ENCODE data around the gene TSHZ1.
A peak's percentile ranks its signal among the peaks of the same experiment; 100 is the strongest.

Gene TSHZ1

DNA sequence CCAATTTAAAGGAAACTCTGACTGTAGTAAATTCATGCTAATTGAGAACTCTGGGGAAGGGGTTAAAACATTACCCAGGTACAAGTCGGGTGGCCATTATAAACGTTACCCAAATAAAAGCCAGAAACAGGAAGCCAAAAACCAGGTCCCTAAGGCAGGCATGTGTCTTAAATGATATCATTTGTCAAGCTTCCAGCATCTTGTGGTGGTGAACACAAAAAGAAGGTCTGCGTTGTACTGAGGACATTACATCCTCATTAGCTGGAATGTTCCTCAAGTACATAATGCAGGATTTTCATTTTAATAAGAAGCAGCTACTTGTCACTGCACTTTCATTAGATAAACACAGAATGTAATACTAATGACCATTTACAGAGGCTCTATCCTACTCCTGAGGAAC lies 12.6 kb upstream of the TSHZ1 start:
- H3K4me3 ChIP-seq (ENCODE audit: low read length) = no peak overlapping the region
- no peaks in the 10 kb centered on the region for H3K9me3 ChIP-seq (ENCODE audit: low read length)
- H3K36me3 ChIP-seq (ENCODE audit: insufficient read depth, low read length) = peaks cover 10% of the 10 kb centered on the region
- H3K4me1 ChIP-seq (ENCODE audit: insufficient read depth, low read length) = no peaks in the 10 kb centered on the region
- no peak overlapping the region for H2AFZ ChIP-seq (ENCODE audit: low read depth, low read length)
- H3K27me3 ChIP-seq (ENCODE audit: insufficient read depth, low read length) = no peaks in the 10 kb centered on the region

DNA sequence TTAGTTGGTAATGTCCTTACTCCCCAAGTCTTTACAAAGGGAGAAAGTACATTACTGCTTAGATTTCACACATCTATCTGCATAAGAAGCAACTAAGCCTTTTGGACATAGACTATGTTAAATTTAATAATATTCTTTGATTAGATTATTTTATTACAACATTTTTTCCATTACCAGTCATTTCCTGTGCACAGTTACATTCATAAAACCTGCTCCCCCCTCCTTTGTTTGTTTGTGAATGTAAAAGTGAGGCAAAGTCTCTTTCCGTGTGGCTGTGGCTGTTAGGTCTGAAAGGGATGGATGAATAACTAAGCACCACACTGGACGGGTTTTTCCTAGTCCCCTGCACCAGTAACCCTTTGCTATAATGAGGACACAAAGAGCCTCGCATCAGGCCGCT lies 11.3 kb upstream of the TSHZ1 start:
- Histone ChIP-seq H3K4me3 (ENCODE audit: low read length) (no peak overlapping the region), H3K4me1 (ENCODE audit: insufficient read depth, low read length) (peaks cover 3% of the 10 kb centered on the region), H2AFZ (ENCODE audit: low read depth, low read length) (no peak overlapping the region), H3K36me3 (ENCODE audit: insufficient read depth, low read length) (peaks cover 10% of the 10 kb centered on the region), H3K27me3 (ENCODE audit: insufficient read depth, low read length) (no peaks in the 10 kb centered on the region), H3K9me3 (ENCODE audit: low read length) (no peaks in the 10 kb centered on the region)

DNA sequence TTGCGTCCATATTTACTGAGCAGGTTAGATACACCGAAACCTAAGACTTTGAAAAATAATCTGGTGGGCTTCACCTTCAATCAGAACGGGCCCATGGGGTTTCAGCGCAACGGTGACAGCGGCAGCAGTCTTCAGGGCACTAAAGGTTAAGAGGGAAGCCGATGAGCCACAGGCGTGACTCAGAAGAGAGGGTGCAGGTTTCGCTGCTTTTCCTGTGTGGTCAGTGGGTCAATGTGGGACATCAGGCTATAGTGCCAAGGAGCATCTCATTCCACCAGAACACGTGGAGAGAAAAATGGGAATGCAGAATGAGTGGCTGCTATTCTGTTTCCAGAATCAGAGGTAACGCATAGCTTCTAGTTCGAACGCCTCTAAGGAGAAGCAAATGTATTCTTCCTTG lies 10.5 kb upstream of the TSHZ1 start:
- Histone ChIP-seq H3K4me3 (ENCODE audit: low read length) (no peak overlapping the region), H3K27me3 (ENCODE audit: insufficient read depth, low read length) (no peaks in the 10 kb centered on the region), H2AFZ (ENCODE audit: low read depth, low read length) (no peak overlapping the region), H3K9me3 (ENCODE audit: low read length) (no peaks in the 10 kb centered on the region), H3K36me3 (ENCODE audit: insufficient read depth, low read length) (peaks cover 10% of the 10 kb centered on the region), H3K4me1 (ENCODE audit: insufficient read depth, low read length) (peaks cover 3% of the 10 kb centered on the region)

DNA sequence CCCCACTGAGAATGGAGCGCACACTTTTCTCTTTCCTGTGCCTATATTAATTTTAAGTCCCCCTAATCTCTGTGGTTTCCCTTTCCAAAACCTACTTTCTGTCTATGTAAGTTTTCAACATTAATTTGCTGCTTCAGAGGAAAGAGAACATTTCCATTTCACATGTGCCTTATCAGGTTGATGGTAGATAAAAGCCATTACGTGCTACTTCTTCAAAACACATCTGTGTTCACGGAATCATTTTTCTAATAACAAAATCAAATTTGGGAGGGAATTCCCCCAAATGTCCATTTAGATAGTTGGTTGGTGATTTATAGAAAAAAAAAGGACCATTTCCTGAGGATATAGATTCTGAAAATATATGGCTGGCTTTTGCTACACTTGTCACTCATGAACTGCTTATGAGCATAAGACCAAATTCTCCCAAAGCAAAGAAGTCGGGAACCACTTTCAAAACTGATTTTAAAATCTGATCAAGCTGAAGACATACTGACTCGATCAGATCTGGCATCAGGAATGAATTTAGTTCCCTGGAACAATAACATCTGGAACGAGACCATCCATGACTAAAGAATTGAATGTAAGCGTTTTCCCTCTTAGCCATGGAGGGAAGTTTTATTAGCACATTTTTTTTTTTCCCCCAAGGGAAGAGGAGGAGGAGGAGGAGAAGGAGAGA lies 9.9 kb upstream of the TSHZ1 start:
- Histone ChIP-seq H3K9me3 (ENCODE audit: low read length) (no peaks in the 10 kb centered on the region), H3K4me1 (ENCODE audit: insufficient read depth, low read length) (peaks cover 5% of the 10 kb centered on the region), H3K4me3 (ENCODE audit: low read length) (no peak overlapping the region), H3K27me3 (ENCODE audit: insufficient read depth, low read length) (no peaks in the 10 kb centered on the region), H2AFZ (ENCODE audit: low read depth, low read length) (no peak overlapping the region), H3K36me3 (ENCODE audit: insufficient read depth, low read length) (peaks cover 10% of the 10 kb centered on the region)

- Histone ChIP-seq H3K4me3 (ENCODE audit: low read length) (no peak overlapping the region), H3K36me3 (ENCODE audit: insufficient read depth, low read length) (peaks cover 10% of the 10 kb centered on the region), H3K27me3 (ENCODE audit: insufficient read depth, low read length) (no peaks in the 10 kb centered on the region), H3K4me1 (ENCODE audit: insufficient read depth, low read length) (peaks cover 11% of the 10 kb centered on the region), H3K9me3 (ENCODE audit: low read length) (no peaks in the 10 kb centered on the region), H2AFZ (ENCODE audit: low read depth, low read length) (no peak overlapping the region)
Observed at GRCh38 chr18:75201282-75202270, 9.0 kb upstream of the TSHZ1 start.

GRCh38 chr18:75202696-75203365 lies 7.8 kb upstream of the TSHZ1 start:
- Histone ChIP-seq H3K9me3 (ENCODE audit: low read length) (no peaks in the 10 kb centered on the region), H3K4me1 (ENCODE audit: insufficient read depth, low read length) (peaks cover 24% of the 10 kb centered on the region), H3K36me3 (ENCODE audit: insufficient read depth, low read length) (peaks cover 10% of the 10 kb centered on the region), H3K27me3 (ENCODE audit: insufficient read depth, low read length) (no peaks in the 10 kb centered on the region), H3K4me3 (ENCODE audit: low read length) (no peak overlapping the region), H2AFZ (ENCODE audit: low read depth, low read length) (no peak overlapping the region)

- Histone ChIP-seq H3K36me3 (ENCODE audit: insufficient read depth, low read length) (peaks cover 10% of the 10 kb centered on the region), H2AFZ (ENCODE audit: low read depth, low read length) (no peak overlapping the region), H3K4me3 (ENCODE audit: low read length) (no peak overlapping the region), H3K9me3 (ENCODE audit: low read length) (no peaks in the 10 kb centered on the region), H3K27me3 (ENCODE audit: insufficient read depth, low read length) (no peaks in the 10 kb centered on the region), H3K4me1 (ENCODE audit: insufficient read depth, low read length) (peaks cover 27% of the 10 kb centered on the region)
Observed at GRCh38 chr18:75203416-75204268, 7.0 kb upstream of the TSHZ1 start.

DNA sequence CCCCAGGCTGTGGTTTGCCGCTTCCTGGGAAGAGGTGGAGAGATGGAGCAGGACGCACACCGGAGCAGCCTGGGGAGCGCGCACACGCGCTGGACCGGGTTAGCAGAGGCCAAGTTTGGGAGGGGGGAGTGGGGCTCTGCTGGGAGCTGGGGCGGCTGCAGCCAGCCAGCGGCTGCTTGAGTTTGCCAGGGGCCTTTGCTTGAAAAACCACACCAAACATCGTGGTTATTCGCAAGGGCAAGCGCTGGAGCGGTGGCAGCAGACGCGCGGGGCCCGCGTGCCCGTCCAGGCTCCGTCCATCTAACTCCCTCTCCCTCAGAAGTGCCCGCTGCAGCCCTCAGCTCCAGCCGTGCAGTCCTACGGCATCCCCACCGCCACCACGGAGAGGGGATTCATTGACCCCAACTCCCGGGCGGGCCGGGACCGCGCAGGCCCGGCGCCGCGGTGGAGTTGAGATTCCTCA lies 6.3 kb upstream of the TSHZ1 start:
- Histone ChIP-seq H3K9me3 (ENCODE audit: low read length) (no peaks in the 10 kb centered on the region), H2AFZ (ENCODE audit: low read depth, low read length) (no peak overlapping the region), H3K4me1 (ENCODE audit: insufficient read depth, low read length) (peaks cover 27% of the 10 kb centered on the region), H3K36me3 (ENCODE audit: insufficient read depth, low read length) (peaks cover 10% of the 10 kb centered on the region), H3K4me3 (ENCODE audit: low read length) (no peak overlapping the region), H3K27me3 (ENCODE audit: insufficient read depth, low read length) (no peaks in the 10 kb centered on the region)

DNA sequence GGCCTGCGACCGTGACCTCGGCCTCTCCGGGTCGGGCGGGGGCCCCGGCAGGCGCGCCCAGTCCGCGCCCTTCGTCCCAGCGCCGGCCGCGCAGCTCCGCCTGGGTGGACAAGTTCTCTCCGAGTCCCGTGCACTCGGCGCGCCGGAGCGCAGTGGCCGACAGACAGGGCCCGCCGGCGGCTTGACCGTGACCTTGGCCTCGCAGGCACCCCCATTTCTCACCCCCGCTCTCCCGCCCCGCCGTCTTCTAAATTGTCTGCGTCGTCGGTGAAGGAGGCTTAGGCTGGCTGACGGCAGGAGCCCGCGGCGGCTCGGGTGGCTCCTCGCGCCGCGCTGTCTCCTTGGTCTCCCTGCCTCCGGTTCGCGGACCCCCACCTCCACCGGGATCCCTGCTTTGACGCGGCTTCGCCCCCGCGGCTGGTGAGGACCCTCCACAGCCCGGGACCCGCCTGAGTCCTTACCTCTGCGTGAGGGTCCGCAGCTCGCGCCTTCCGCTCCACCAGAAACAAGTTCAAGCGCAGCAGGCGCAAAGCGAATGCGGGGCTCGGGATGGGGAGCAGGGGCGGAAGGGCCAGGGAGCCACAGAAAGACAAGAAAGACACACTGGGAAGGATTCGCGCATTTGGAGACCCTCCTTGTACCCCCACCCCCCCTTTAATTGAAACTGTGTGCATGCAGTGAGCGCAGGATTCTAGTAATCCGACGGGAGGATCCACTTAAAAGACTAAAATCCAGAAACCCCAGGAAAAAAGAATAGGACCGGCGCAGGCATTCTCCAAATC lies 5.7 kb upstream of the TSHZ1 start:
- Histone ChIP-seq H3K4me1 (ENCODE audit: insufficient read depth, low read length) (peaks cover 27% of the 10 kb centered on the region), H3K9me3 (ENCODE audit: low read length) (no peaks in the 10 kb centered on the region), H2AFZ (ENCODE audit: low read depth, low read length) (no peak overlapping the region), H3K36me3 (ENCODE audit: insufficient read depth, low read length) (peaks cover 10% of the 10 kb centered on the region), H3K4me3 (ENCODE audit: low read length) (peak overlapping the region; percentile 21), H3K27me3 (ENCODE audit: insufficient read depth, low read length) (no peaks in the 10 kb centered on the region)

DNA sequence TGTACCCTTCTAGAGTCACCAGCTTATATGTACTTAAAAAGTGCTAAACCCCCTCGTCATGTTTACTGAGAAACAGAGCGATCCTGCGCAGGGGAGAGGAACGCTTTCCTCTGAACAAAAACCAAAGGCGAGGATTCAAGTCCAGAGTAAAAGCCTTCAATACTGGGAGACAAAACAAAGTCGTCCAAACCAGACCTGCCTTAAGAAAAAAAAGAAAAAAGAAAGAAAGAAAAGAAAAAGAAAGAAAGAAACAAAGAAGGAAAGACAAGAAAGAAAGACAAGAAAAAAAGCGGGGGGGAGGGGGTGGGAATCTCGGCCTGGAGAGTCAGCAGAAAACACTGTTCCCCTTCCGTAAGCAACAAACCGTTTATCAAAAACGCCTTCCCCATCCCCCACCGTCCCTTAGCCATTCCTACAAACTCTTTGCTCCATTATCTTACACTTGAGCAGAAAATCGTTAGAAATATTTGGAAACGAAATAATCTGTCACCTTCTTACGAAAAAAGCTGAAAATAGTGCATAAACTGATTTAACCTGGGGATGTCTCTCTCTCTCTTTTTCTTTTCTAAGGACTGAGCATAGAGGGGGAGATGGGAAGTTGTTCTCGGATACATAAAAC lies 5.0 kb upstream of the TSHZ1 start:
- H3K9me3 ChIP-seq (ENCODE audit: low read length) = no peaks in the 10 kb centered on the region
- H3K4me1 ChIP-seq (ENCODE audit: insufficient read depth, low read length) = peaks cover 30% of the 10 kb centered on the region
- H3K36me3 ChIP-seq (ENCODE audit: insufficient read depth, low read length) = peaks cover 6% of the 10 kb centered on the region
- H3K4me3 ChIP-seq (ENCODE audit: low read length) = no peak overlapping the region
- no peak overlapping the region for H2AFZ ChIP-seq (ENCODE audit: low read depth, low read length)
- no peaks in the 10 kb centered on the region for H3K27me3 ChIP-seq (ENCODE audit: insufficient read depth, low read length)

- H3K27me3 ChIP-seq (ENCODE audit: insufficient read depth, low read length) = no peaks in the 10 kb centered on the region
- H3K4me3 ChIP-seq (ENCODE audit: low read length) = peak overlapping the region; percentile 69
- H3K36me3 ChIP-seq (ENCODE audit: insufficient read depth, low read length) = peaks cover 5% of the 10 kb centered on the region
- no peak overlapping the region for H2AFZ ChIP-seq (ENCODE audit: low read depth, low read length)
- H3K4me1 ChIP-seq (ENCODE audit: insufficient read depth, low read length) = peaks cover 30% of the 10 kb centered on the region
- no peaks in the 10 kb centered on the region for H3K9me3 ChIP-seq (ENCODE audit: low read length)
Observed at GRCh38 chr18:75206452-75207309, 3.9 kb upstream of the TSHZ1 start.
